Small intestine (tissue), 7 donors: ENCODE measurements around the gene CEP250. TPM values are rescaled to one million over a fixed set of nuclear protein-coding genes. Genes with fewer than 3 reads are reported as not detected.

Experiments used
- DNase-seq, 2 donors: peaks; one replicate each; pipeline versions ENCODE4 v3.0.0 to v3.0.0-alpha.2; 2013
- FAIRE-seq: peaks from 2 replicates; lab custom pipeline; 2012; peaks lifted over from hg19 to GRCh38; lab: Jason Lieb, UNC
- H3K27ac ChIP-seq, 3 donors: one replicate each; pipeline ENCODE4 v1.5.1; 2013; ENCODE audit warnings: low read length in 2 of 3, mild to moderate bottlenecking in 2 of 3, control low read depth in 1 of 3, inconsistent platforms in 1 of 3, low read depth in 1 of 3, moderate library complexity in 1 of 3
- H3K27me3 ChIP-seq, 3 donors: one replicate each; pipeline ENCODE4 v1.6.1; 2013; ENCODE audit warnings: low read length in 3 of 3, inconsistent platforms in 1 of 3; ENCODE audit not compliant: control insufficient read depth in 3 of 3, insufficient read depth in 3 of 3
- H3K36me3 ChIP-seq, 3 donors: one replicate each; pipeline ENCODE4 v1.6.1; 2013; ENCODE audit warnings: low read length in 3 of 3, inconsistent platforms in 1 of 3, low read depth in 1 of 3, mild to moderate bottlenecking in 1 of 3, moderate library complexity in 1 of 3; ENCODE audit not compliant: control insufficient read depth in 3 of 3, insufficient read depth in 2 of 3
- H3K4me1 ChIP-seq, 3 donors: one replicate each; pipeline ENCODE4 v1.6.1; 2013; ENCODE audit warnings: low read length in 2 of 3, inconsistent platforms in 1 of 3, low read depth in 1 of 3, mild to moderate bottlenecking in 1 of 3, moderate library complexity in 1 of 3; ENCODE audit not compliant: control insufficient read depth in 3 of 3, insufficient read depth in 2 of 3
- H3K4me3 ChIP-seq, 3 donors: one replicate each; pipeline ENCODE4 v1.5.1; 2013; ENCODE audit warnings: low read length in 3 of 3, control low read depth in 1 of 3, inconsistent platforms in 1 of 3, low read depth in 1 of 3, mild to moderate bottlenecking in 1 of 3, moderate library complexity in 1 of 3
- H3K9me3 ChIP-seq, 2 donors: one replicate each; pipeline ENCODE4 v1.6.1; 2013; ENCODE audit warnings: low read depth in 1 of 2, low read length in 1 of 2; ENCODE audit not compliant: control insufficient read depth in 2 of 2, insufficient read depth in 1 of 2
- WGBS, 3 donors: extraction: QIAGEN DNeasy Blood & Tissue Kit; methylation state at CpG; one replicate each; pipeline ENCODE4 v1.1.7; 2013; 5-methylcytosine and 5-hydroxymethylcytosine counted together
- polyA plus RNA-seq, 4 donors: library from polyadenylated mRNA; stranded (reverse) in 3 of 4; unstranded in 1 of 4; fragments of 200-250 nt in 3 of 4; fragments of 120-200 nt in 1 of 4; gene quantifications; one replicate each; pipeline versions ENCODE4 v1.2.1 to v1.2.3, GENCODE V29; 2013
- donor health status: healthy with polysubstance abuse.
- donor health status: control.
- donor health status: control.
- donor health status: Bipolar disorder and iron deficiency.
- donor health status: healthy.

The CEP250 gene
- polyA plus RNA-seq, 4 donors, result 3.0 to 31.7 (median 8.8) TPM

DNA sequence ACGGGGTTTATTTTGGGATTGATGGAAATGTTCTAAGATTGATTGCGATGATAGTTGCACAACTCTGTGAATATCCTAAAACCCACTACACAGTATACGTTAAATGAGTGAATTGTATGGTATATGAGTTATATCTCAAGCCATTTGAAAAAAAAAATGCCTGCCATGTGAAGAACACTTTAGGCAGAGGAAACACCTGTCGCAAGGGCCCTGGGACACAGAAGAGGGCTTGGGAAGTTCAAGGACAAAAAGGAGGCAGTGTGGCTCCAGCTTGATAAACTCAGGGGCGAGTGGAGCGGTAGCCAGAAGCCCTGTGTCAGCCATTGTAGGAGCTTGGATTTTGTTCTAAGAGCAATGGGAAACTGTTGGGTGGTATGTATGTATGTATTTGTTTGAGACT, 37.0 kb downstream of the CEP250 start:
- Histone ChIP-seq H3K4me1 (peaks cover 0 to 2% (median 0%) of the 10 kb centered on the region in 3 donors), H3K9me3 (no peaks in the 10 kb centered on the region), H3K36me3 (peaks cover 14 to 74% (median 21%) of the 10 kb centered on the region in 3 donors), H3K27me3 (no peaks in the 10 kb centered on the region), H3K4me3 (no peak overlapping the region), H3K27ac (no peak overlapping the region)
- DNase-seq, result no peak
- WGBS, 3 donors, result 96 to 99% (median 97%) methylated on average over 6 of the region's 6 CpGs
- FAIRE-seq, result no peak

DNA sequence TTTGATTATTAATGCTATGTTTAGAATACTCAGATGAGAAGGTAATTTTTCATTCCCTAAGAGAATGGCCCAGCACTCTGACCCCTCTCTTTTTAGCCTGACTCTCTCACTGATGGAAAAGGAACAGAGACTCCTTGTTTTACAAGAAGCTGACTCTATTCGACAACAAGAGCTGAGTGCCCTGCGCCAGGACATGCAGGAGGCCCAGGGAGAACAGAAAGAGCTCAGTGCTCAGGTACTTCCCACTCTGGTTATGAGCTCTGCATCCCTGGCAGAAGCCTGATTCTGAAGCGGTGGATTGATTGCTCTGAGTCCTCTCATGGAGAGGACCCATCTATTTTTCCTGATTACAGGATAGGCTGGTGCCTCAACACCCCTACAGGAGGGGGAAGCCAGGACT, 41.1 kb downstream of the CEP250 start:
- Histone ChIP-seq H3K27me3 (no peaks in the 10 kb centered on the region), H3K9me3 (no peaks in the 10 kb centered on the region), H3K27ac (no peak overlapping the region), H3K4me1 (peaks cover 0 to 2% (median 0%) of the 10 kb centered on the region in 3 donors), H3K36me3 (peaks cover 21 to 74% (median 28%) of the 10 kb centered on the region in 3 donors), H3K4me3 (no peak overlapping the region)
- no peak for DNase-seq
- 97 to 100% (median 98%) methylated on average over 3 of the region's 3 CpGs for WGBS, 3 donors
- no peak for FAIRE-seq

DNA sequence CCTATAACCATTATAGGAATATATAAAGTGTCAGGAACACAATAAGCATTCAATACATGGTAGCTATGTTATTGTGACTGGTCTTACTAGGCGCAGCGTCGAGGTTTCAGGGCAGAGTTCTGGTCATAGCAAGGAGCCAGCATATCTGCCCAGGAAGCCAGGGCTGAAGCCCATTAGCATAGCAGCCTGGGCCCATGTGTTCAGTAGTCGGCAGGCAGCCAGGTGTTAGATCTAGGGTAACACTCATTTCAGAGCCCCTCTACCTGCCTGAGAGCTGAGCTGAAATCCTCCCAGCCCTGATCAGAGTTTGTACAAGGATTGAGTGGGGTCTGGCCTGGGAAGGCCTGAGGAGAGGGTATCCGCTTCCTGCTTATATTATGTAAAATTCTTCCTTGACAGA, 41.9 kb downstream of the CEP250 start:
- Histone ChIP-seq H3K4me1 (peaks cover 0 to 1% (median 0%) of the 10 kb centered on the region in 3 donors), H3K4me3 (no peak overlapping the region), H3K27ac (peak overlapping the region in 1 of 3 donors; percentile 53), H3K27me3 (no peaks in the 10 kb centered on the region), H3K36me3 (peaks cover 21 to 80% (median 33%) of the 10 kb centered on the region in 3 donors), H3K9me3 (no peaks in the 10 kb centered on the region)
- DNase-seq (no peak), FAIRE-seq (no peak)
- 91 to 100% (median 98%) methylated on average over 5 of the region's 5 CpGs for WGBS, 3 donors

DNA sequence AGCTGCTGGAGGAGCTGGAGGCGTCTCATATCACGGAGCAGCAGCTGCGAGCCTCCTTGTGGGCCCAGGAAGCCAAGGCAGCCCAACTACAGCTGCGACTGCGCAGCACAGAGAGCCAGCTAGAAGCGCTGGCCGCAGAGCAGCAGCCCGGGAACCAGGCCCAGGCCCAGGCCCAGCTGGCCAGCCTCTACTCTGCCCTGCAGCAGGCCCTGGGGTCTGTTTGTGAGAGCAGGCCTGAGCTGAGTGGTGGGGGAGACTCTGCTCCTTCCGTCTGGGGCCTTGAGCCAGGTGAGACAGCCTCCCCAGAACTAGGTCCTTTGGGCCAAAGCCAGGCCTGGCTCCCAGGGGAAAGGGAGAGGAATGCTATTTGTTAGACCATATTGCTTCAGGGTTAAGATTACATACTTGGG, 42.4 kb downstream of the CEP250 start:
- H3K27me3 ChIP-seq, result no peaks in the 10 kb centered on the region
- DNase-seq (no peak), FAIRE-seq (no peak)
- no peak overlapping the region for H3K4me3 ChIP-seq
- no peaks in the 10 kb centered on the region for H3K9me3 ChIP-seq
- no peaks in the 10 kb centered on the region for H3K4me1 ChIP-seq
- WGBS, 3 donors, result 82 to 96% (median 89%) methylated on average over 9 of the region's 9 CpGs
- H3K36me3 ChIP-seq, result peaks cover 21 to 80% (median 35%) of the 10 kb centered on the region in 3 donors
- no peak overlapping the region for H3K27ac ChIP-seq

DNA sequence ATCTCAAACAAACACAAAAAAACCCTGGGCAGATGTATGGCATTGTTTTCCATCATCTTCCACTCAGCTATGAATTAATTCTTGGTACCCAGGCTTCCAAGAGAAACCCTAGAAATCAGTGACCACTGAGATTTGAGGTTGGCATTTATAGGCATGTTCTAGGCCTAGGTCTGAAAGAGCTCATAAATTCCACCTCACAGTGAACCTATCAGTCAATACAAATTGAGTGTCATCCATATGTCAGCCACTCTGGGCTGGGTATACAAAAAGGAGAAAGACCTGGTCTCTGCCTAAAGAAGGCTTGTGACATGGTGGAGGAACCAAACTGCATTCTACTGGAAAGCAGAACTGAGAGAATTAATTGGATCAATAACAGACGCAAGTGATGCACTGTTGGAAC, 43.9 kb downstream of the CEP250 start:
- Histone ChIP-seq H3K27ac (no peak overlapping the region), H3K27me3 (no peaks in the 10 kb centered on the region), H3K9me3 (no peaks in the 10 kb centered on the region), H3K4me1 (no peaks in the 10 kb centered on the region), H3K36me3 (peaks cover 16 to 82% (median 31%) of the 10 kb centered on the region in 3 donors), H3K4me3 (no peak overlapping the region)
- DNase-seq (no peak), FAIRE-seq (no peak)
- 87 to 95% (median 89%) methylated on average over 1 of the region's 1 CpG for WGBS, 3 donors

DNA sequence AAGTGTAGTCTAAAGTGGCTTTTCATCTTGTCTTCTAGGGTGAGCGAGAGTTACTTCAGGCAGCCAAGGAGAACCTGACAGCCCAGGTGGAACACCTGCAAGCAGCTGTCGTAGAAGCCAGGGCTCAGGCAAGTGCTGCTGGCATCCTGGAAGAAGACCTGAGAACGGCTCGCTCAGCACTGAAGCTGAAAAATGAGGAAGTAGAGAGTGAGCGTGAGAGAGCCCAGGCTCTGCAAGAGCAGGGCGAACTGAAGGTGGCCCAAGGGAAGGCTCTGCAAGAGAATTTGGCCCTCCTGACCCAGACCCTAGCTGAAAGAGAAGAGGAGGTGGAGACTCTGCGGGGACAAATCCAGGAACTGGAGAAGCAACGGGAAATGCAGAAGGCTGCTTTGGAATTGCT, 47.0 kb downstream of the CEP250 start:
- H3K9me3 ChIP-seq, result no peaks in the 10 kb centered on the region
- H3K27me3 ChIP-seq, result no peaks in the 10 kb centered on the region
- DNase-seq (no peak), FAIRE-seq (no peak)
- H3K4me3 ChIP-seq, result no peak overlapping the region
- peaks cover 0 to 5% (median 0%) of the 10 kb centered on the region in 3 donors for H3K4me1 ChIP-seq
- peaks cover 5 to 83% (median 23%) of the 10 kb centered on the region in 3 donors for H3K36me3 ChIP-seq
- H3K27ac ChIP-seq, result no peak overlapping the region
- 79 to 93% (median 92%) methylated on average over 8 of the region's 8 CpGs for WGBS, 3 donors

DNA sequence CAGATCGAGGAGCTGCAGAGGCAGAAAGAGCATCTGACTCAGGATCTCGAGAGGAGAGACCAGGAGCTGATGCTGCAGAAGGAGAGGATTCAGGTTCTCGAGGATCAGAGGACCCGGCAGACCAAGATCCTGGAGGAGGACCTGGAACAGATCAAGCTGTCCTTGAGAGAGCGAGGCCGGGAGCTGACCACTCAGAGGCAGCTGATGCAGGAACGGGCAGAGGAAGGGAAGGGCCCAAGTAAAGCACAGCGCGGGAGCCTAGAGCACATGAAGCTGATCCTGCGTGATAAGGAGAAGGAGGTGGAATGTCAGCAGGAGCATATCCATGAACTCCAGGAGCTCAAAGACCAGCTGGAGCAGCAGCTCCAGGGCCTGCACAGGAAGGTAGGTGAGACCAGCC, 47.9 kb downstream of the CEP250 start:
- Histone ChIP-seq H3K27me3 (no peaks in the 10 kb centered on the region), H3K4me1 (peaks cover 0 to 5% (median 0%) of the 10 kb centered on the region in 3 donors), H3K4me3 (no peak overlapping the region), H3K9me3 (no peaks in the 10 kb centered on the region), H3K36me3 (peaks cover 2 to 85% (median 19%) of the 10 kb centered on the region in 3 donors), H3K27ac (no peak overlapping the region)
- WGBS, 3 donors, result 95 to 96% (median 95%) methylated on average over 10 of the region's 10 CpGs
- no peak for DNase-seq
- no peak for FAIRE-seq

DNA sequence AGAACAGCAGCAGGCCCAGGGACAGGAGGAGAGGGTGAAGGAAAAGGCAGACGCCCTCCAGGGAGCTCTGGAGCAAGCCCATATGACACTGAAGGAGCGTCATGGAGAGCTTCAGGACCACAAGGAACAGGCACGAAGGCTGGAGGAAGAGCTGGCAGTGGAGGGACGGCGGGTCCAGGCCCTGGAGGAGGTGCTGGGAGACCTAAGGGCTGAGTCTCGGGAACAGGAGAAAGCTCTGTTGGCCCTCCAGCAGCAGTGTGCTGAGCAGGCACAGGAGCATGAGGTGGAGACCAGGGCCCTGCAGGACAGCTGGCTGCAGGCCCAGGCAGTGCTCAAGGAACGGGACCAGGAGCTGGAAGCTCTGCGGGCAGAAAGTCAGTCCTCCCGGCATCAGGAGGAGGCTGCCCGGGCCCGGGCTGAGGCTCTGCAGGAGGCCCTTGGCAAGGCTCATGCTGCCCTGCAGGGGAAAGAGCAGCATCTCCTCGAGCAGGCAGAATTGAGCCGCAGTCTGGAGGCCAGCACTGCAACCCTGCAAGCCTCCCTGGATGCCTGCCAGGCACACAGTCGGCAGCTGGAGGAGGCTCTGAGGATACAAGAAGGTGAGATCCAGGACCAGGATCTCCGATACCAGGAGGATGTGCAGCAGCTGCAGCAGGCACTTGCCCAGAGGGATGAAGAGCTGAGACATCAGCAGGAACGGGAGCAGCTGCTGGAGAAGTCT, 48.6 kb downstream of the CEP250 start:
- DNase-seq (no peak), FAIRE-seq (no peak)
- Histone ChIP-seq H3K36me3 (peaks cover 2 to 85% (median 16%) of the 10 kb centered on the region in 3 donors), H3K27ac (no peak overlapping the region), H3K9me3 (no peaks in the 10 kb centered on the region), H3K4me1 (peaks cover 0 to 5% (median 0%) of the 10 kb centered on the region in 3 donors), H3K4me3 (no peak overlapping the region), H3K27me3 (no peaks in the 10 kb centered on the region)
- WGBS, 3 donors, result 87 to 90% (median 89%) methylated on average over 16 of the region's 16 CpGs
